Endometrial microvascular endothelial cells (primary cell): Measurements from ENCODE around the gene ARGLU1. TPM values are rescaled to one million over a fixed set of nuclear protein-coding genes. Genes with fewer than 3 reads are reported as not detected.

ENCODE experiments used
- in situ Hi-C: cut with HindIII; loops from 2 replicates; pipeline ENCODE4 v1.10.0; 2017; ENCODE audit warnings: low sequenced_read_pairs, low pct_unique_long_range_greater_than_20kb; ENCODE audit errors: inconsistent ontology term
- total RNA-seq: library from RNA; depleted of rRNA; stranded (reverse); fragments of >200 nt; gene quantifications from one replicate; pipeline ENCODE4 v1.2.3, GENCODE V29; 2015; ENCODE audit errors: inconsistent ontology term

The ARGLU1 gene
- total RNA-seq, 1 donor from 2014 or later = 24.8 TPM

DNA sequence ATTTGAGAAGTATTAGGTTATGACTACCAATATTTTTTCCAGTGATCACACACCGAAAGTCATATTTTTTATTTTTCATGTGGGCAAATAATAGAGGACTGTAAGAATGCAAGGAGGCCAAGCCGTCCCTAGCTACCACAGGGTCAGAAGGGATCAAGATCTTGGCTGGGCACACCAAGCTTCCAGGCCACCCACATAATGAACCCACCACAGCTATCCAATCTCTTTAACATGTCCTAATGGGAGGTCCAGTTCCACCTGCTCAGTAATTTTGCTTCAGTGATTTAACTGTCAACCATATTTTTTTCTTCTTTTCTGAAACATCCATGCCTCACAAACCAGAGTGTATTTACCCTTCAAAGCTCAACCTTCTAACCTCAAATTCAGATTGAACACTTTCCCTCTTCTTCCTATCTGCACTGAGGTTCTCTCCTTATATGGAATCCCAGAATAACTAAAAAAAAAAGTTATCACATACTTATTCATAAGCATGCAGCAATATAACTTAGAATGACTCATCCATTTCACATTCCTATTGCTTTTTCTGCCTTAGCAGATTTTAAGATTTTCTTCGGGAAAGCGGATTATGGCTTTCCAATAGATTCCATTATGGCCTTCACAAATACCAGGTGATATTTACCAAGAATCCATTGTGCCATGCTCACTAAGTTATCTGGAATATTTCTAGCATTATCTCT, 12.2 kb downstream of the ARGLU1 start:
- in situ Hi-C loops = loop anchor here (25.0 kb wide), 1 partner anchor 132 kb away; no protein-coding TSS in a partner anchor

DNA sequence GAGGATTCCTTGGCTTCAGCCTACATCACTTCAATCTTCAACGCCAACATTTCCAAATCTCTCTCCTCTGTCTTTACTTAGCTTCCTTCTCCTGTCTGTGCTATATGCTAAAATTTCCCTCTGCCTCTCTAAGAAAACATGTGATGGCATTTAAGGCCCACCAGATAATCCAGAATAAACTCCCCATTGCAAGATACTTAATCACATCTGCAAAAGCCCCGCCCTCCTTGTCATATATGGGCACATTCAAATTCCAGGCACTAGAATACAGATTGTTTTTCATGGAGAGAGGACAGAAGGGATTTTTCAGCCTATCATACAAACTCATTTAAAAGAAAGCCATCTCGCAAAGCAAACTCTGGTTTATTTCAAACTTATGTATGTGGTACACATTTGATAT, 16.2 kb downstream of the ARGLU1 start:
- in situ Hi-C loops = loop anchor here (25.0 kb wide), 1 partner anchor 136 kb away; no protein-coding TSS in a partner anchor

DNA sequence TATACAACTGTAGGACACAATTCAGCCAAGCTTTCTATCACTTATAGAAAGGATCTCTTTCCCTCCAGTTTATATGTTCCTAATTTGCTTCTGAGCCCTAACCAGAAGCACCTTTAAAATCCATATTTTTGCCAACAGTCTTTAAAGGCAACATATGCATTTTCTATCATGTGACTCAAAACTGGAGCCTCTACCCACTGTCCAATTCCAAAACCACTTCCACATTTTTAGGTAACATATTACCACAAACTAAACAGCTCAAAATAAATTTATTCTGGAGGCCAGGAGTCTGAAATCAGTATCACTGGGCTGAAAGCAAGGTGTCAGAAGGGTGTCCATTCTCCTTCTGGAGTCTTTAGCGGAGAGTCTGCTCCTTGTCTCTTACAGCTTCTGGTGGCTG, 16.6 kb downstream of the ARGLU1 start:
- in situ Hi-C loops = loop anchor here (25.0 kb wide), 1 partner anchor 136 kb away; no protein-coding TSS in a partner anchor

DNA sequence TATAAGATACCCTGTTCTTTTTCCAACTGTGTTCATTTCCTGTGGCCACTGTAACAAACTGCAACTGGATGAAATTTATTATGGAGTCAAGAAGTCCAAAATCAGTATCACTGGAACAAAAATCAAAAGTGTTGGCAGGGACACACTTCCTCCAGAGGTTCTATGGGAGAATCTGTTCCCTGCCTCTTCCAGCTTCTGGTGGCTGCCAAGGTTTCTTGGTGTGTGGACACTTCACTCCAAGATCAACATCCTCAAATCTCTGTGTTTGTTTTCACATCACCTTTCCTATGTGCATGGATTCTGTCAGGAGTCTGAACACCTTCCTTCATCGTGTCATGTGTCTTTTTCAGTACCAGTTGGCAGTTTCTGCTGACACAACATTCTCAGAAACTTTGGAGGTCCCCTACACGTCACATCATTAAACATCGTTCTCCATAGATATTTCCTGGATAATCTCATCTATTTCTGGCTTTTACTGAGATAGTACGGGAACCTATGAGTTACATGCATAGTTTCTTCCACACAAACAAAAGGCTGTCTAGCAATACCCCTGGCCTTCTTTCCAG, 17.3 kb downstream of the ARGLU1 start:
- in situ Hi-C loops = loop anchor here (25.0 kb wide), 1 partner anchor 137 kb away; no protein-coding TSS in a partner anchor

DNA sequence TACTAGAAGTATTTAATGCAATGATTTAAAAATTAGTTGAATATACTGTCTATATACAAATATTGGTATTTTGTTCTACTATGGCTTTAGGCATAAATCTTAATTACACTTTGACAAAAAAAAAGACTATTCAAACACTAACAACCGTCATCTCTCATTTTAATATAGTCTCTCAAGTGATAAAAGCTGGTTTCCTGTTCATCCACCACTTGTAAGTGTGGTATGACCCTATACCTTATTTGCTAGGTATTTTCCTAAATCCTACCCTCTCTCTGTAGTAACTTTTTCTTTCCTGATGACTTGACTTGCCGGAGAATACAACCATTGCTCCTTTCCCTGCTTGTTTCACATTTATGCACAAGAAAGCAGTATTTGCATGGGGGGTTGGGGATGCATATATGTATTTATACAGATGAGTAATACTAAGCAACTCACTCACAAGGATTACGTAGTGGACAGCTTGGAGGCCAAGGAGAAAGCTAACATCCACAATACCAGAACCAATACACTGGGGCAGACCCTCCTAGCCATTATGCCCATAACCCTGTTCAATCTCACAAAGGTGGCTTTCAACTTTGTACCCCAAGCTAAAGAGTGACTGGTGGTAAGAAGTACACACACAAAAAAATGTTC, 19.8 kb downstream of the ARGLU1 start:
- in situ Hi-C loops = no loop called here

DNA sequence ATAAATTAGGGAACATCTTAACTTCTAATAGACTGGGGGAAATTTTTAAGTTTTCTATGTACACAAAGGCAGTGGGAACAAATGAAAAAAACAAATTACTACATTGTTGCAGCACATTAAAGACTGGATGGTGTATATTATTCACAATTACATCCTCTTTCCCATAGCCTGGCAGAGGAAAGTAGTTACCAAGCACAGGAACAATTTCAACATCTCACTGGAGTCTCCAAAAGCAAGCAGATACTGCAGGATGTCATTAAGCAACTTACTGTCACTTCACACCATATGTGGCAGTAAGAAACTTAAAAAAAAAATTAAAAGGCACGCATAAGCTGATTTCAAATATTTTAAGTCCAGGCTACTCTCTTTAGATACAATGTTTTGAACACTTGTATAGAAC, 26.1 kb downstream of the ARGLU1 start:
- in situ Hi-C loops = no loop called here

DNA sequence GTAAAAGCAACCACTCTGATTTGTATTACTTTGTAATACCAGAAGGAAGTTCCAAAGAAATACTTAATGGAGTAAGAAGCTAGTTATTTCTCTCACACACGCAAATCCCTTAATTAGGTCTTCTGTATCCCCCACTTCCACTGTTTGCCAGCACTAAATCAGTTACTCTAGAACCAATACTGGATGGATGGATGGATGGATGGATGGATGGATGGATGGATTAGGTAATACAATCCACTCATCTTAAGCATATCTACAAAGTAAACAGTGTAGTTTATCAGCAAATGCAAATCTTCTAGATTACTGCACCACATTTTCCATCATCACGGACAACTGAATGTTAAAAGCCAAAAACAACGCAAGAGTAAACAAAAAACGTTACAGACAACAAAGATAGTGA, 27.3 kb downstream of the ARGLU1 start:
- in situ Hi-C loops = no loop called here

DNA sequence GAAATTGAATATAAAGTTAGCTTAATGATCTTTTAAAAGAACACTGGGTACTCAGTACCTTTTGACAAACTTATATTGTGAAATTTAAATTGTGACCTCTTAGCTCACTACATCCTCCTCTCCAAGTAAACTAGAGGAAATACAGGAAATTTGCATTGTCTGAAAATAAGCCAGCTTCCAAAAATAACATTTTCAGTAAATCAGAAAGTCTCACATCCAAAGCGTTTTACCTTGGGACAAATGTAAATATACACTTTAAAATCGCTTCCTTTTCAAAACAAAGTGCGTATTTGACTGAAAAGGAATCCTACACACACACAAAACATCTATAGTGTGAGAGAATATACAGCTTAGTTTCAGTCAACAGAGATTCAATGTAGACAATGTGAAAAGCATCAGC, 30.4 kb downstream of the ARGLU1 start:
- in situ Hi-C loops = no loop called here

DNA sequence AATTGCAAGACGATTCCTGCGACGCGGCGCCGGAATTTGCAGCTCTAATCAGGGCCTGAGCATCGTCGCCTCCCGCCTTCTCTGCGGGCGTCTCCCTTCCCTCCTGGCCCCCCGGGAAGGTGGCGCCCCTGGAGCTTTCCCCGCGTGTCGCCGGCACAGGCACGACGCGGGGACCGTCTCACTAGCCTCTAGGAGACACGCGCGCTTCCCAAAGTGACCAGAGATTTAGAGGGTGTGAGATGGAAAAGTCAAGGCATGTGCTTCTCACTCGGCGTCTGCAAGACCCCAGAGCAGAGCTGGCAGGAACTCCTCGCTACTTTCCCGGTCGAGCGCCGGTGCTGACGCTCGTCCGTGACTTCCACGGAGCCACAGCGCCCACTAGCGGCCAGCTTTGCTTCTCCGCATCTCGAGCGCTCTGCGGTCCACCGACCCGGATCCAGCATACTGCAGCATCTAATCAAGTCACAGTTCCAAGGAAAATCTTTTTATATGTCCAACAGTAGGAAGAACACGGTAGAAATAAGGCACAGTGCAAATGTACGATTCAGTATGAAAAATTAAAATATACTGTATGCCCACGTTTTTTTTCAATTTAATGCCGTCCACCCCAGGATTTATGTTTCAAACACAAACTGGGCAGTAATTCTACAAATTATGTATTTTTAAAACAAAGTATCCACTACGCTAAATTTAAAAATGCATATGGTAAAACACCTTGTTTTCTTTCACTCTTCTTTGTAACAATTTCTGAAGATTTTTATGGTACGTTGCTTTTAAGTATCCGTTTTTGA, 31.5 kb downstream of the ARGLU1 start:
- in situ Hi-C loops = no loop called here

DNA sequence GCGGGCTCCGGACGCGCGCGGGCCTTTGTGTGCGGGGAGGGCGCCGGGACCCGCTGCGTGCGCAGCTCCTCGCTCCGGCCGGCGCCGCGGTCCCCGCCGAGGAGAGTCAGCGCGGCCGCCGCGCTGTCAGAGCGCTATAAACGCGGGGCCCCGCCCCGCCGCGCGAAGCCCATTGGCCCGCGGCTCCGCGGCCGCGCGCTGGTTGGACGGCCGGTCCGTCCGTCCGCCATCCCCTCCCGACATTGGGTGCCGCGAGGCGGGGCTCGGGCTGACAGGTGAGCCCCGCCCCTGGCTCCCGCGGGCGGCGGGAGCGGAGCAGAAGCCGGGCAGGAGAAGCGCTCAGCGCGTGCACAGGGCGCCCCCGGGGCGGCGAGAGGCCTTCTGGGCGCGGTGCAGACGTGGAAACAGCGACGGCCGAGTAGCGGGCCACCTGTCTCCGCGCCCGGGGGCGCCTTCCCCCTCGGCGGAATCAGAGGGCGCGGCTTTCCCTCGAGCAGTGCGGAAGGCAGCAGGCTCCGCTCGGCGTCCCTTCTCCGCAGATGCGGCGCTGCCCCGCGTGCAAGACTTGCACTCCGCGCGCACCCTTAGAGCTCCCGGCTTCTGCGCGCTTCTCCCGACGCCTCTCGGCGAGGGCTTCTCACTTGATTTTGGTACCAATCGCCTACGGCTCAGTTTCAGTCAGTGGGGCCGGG, 32.2 kb downstream of the ARGLU1 start, which contains the start of gene EFNB2:
Gene EFNB2 (minus strand): TSS at position 111 of the 692 bp plus-strand sequence. CDS start 698 bp downstream, outside the sequence.
- in situ Hi-C loops = no loop called here

DNA sequence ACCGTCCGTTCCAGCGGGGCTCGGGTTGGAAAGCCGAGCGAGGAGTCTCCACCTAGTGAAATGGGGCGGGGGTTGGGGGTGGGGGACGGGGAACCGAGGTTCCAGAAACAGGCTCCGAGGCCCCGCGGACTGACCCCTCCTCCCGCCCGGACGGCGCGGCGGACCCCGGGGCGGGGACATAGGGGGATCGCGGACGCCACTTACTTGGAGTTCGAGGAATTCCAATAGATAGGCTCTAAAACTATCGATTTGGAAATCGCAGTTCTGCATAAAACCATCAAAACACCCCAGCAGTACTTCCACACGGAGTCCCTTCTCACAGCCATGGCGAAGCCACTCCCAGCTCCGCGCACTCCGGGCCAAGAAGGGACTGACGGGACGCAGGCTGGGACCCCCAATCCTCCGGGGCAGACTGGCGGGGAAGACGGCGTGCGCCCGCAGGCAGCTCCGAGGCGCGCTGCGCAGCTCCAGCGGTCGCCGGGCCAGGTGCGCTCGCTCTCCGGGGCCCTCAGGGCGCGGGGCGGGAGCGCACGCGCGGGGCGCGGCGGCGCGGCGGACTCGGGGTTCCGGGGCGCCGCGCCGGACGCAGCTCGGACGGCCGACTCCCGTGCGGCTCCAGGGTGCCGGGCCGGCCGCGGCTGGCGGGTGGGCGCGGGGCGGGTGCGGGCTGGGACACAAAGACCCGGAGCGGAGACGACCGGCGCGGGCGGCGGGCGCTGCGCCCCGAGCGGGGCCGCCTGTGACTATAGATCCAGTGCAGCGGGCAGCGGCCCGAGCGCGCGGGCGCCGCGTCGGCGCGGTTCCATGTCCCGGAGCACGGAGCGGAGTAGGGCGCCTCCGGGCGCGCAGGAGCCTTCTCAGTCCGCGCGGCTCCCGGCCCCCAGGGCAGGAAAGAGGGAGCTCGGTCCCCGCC, 33.0 kb downstream of the ARGLU1 start:
- in situ Hi-C loops = no loop called here

DNA sequence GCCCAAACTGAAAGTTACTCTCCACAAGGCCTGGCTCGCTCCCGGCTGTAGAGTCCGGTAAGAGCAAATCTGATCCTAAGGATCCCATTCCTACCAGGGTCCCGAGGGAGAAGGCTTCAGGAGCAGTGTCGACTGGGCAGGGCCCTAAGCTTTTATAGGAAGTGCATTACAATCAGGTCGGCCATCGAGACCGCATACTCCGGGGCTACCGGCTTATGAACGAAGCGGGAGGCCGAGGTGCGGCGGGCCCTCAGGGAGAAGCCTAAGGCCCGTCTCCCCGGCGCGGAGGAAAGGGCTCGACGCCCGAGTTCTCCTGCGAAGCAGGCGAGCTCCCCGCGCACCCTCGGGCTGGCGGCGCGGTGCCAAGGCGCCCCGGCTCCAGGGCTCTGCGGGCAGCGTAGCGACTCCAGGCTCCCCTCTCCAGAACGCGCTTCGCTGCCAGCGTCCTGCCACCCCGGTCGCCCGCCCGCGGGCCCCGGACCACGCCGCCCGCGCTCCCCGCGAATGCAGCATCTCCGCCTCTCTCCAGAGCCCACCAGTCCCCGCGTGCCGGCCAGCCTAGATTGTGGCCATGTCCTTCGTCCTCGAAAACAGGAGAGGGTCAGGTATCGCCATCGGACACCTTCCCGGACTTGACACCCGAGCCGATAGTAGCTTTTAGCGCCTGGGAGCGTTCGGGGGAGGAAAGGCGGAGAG, 33.8 kb downstream of the ARGLU1 start:
- in situ Hi-C loops = no loop called here

DNA sequence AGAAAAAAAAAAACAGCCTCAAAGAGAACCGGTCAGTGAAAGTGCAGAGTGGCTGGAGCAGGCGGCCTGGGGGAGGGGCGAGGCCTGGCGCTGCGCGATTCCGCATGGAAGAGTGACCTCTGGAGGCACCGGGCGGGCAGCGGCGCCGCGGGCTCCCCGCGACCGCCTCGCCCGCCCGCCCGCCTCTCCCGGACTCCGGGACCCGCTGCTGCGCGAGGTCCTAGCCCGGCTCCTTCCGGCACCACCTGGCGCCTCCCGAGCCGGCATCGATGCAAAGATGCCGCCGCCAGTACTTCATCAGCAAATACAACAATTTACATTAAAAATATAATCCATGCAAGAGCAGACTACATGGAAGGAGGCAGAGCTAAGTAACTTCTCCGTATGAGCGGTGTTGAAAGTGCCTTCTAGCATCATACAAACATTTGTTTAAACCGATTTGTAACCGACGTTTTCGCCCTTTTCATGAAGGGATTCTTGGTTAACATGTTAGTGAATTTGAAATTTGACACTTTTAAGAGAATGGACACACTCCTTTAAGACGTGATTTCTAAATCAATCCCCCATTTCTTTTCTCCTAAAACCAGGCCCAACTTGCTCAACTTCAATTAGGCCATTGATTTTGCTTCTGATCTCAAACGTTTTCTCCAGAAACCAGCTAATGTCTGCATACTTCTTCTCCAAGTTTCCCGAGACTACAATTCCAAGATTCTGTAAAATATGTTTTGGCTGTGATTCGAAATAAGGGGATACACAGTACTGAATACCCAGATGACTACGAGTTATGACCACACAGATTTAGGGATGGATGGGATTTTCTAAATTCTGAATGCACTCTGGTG, 34.6 kb downstream of the ARGLU1 start:
- in situ Hi-C loops = no loop called here

DNA sequence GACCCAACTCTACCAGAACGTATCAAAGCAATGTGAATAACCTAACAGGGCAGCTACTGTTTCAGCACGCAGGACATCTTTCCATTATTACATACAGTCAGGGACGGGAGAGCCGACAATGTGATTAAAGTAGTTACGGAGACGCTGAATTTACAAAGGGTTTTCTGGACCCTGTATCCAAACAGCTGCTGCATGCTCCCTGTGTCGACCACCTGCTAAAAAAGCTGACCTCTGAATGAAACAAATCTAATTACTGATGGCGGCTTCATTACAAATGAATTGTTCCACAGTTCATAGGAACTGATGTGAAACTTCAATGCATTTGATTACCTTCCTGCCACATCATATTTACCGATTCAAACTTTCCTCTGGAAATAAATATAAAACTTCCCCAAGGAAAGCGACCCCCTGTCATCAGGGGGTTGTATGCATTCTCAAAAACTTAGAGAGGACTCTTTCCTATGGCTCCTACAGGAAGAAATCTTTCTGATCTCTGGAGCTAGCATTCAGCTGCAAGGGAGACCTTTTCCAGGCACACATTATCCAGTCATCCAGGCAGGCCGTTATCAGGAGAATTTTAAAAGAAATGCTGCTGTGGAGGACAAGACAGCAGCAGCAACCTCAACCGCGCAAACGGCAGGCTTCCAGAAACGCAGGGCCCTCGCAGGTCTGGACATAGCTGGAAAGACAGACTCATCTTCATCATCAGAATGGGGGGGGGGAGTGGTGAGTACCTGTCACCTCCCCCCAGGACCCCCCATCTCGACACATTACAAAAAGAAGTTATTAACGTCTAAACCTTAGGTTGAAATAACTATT, 35.6 kb downstream of the ARGLU1 start:
- in situ Hi-C loops = no loop called here

DNA sequence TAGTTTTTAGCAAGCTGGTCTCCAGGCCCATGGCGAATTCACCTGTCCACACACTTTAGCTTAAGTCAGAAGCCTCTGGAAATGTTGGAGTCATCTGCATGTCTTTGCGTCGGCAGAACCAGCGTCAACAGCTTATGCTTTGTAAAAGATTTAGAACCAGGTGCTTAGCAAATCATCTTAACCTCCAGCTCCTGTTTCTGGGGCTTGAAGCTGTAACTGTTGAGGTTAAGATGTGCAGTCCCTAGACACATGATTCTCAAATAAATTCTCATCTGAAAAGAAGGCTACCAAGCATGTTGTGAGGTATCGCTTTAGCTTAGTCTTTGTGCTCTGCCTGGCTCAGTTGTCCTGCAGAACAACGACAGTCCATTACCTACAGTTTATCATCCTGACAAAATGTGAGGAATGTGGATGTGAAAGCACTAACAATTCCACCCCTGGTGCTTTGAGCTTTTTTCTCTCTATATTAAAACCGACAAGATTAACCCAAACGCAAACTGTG, 36.9 kb downstream of the ARGLU1 start:
- in situ Hi-C loops = no loop called here
